HG03457 (cell line): ENCODE measurements around the gene ME2.
"Not testable (repeated sequence)": the region's sequence is repeated elsewhere in the genome, so short reads cannot be mapped to it uniquely, and the experiment has no call there.

ENCODE experiments used
- ATAC-seq: cut with Tn5 transposase; IDR thresholded peaks from one replicate; pipeline ENCODE4 v1.9.1; 2021; ENCODE audit warnings: moderate number of reproducible peaks; ENCODE audit not compliant: unreplicated experiment

Gene ME2

GRCh38 chr18:50911006-50911405 is 32.1 kb downstream of the ME2 start:
- no peak for ATAC-seq

- no peak for ATAC-seq
These were observed 38.1 kb downstream of the ME2 start for GRCh38 chr18:50917021-50917420.

GRCh38 chr18:50918153-50918552 is 39.2 kb downstream of the ME2 start:
- ATAC-seq: no peak

- no peak for ATAC-seq
These were observed 45.5 kb downstream of the ME2 start for GRCh38 chr18:50924372-50924771.

GRCh38 chr18:50926521-50926920 is 47.6 kb downstream of the ME2 start:
- ATAC-seq: no peak

- ATAC-seq: no peak
These were observed 49.6 kb downstream of the ME2 start for GRCh38 chr18:50928551-50928950.

- ATAC-seq: no peak
These were observed 54.8 kb downstream of the ME2 start for GRCh38 chr18:50933684-50934083.

- ATAC-seq: no peak
These were observed 55.8 kb downstream of the ME2 start for GRCh38 chr18:50934545-50935211.

- ATAC-seq: no peak
These were observed 56.7 kb downstream of the ME2 start for GRCh38 chr18:50935493-50936191.

- ATAC-seq: no peak
These were observed 58.3 kb downstream of the ME2 start for GRCh38 chr18:50937183-50937582.

- no peak for ATAC-seq
These were observed 60.0 kb downstream of the ME2 start for GRCh38 chr18:50938912-50939311.

GRCh38 chr18:50944245-50944932 is 65.5 kb downstream of the ME2 start:
- ATAC-seq: no peak

GRCh38 chr18:50945918-50946317 is 67.0 kb downstream of the ME2 start:
- ATAC-seq: not testable (repeated sequence)

- ATAC-seq: no peak
These were observed 69.0 kb downstream of the ME2 start for GRCh38 chr18:50947899-50948298.

- ATAC-seq: no peak
These were observed 70.3 kb downstream of the ME2 start for GRCh38 chr18:50949185-50949584.

GRCh38 chr18:50950626-50951025 is 71.7 kb downstream of the ME2 start:
- no peak for ATAC-seq

- no peak for ATAC-seq
These were observed 74.9 kb downstream of the ME2 start for GRCh38 chr18:50953822-50954221.

GRCh38 chr18:50955253-50955652 is 76.3 kb downstream of the ME2 start:
- no peak for ATAC-seq

GRCh38 chr18:50956116-50956515 is 77.2 kb downstream of the ME2 start:
- no peak for ATAC-seq

GRCh38 chr18:50961974-50962373 is 83.1 kb downstream of the ME2 start:
- ATAC-seq: no peak

- peak; percentile 94 for ATAC-seq
These were observed 89.1 kb downstream of the ME2 start, which contains the start of gene ELAC1 for GRCh38 chr18:50967714-50968661. Gene ELAC1 (plus strand): TSS chr18:50968040. CDS start chr18:50974405, 6,365 bp downstream.
